GM21447 (cell line): ENCODE results near the gene KLHL14.

Source experiments
- ATAC-seq: cut with Tn5 transposase; IDR thresholded peaks from one replicate; pipeline ENCODE4 v1.9.1; 2021; ENCODE audit not compliant: unreplicated experiment

KLHL14 gene

DNA sequence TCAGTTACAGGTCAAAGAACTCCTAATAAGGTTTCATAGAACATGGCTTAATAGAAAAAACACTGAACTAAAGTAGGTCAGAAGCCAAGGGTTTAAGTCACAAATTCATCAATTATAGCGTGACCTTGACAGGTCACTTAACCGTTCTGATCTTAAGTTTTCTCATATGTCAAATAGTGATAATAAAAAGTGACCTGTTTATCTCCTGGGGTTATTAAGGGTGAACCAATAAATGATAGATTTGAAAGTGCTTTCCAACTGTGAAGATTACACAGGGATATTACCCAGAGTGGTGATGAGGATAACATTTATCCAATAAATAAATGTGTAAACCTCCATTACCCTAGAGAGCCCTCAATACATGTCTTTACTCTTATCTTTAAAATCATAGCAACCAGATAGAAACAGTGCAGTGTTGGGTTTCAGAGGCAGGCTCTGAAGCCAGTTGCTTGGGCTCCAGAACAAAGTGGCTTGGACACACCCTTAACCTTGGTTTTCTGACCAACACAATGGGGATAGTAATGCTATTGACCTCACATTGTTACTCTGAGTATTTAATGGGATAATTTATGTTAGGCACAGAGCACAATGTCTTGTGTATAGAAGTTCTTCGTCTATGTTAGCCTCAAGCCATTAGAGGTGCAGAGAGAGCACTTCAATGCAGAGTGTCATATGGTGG is 48.6 kb downstream of the KLHL14 start:
- no peak for ATAC-seq

DNA sequence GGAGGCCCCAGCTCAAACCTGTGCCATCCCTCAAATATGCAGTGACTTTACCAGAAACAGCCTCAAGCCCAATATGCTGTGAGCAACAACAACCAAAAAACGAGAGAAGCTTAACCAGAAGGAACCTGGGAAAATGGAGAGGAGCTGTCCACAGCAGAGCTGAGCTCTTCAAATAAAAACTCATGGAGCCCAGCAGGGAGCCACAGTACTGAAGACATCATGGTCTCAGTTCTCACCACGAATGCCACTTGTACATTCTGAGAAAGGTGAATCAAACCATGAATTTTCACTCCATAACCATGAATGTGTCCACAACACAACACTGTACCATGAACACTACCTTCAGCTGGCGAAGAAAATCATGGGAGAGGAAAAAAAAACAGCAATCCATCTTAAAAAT is 50.5 kb downstream of the KLHL14 start:
- no peak for ATAC-seq

- no peak for ATAC-seq
Observed at GRCh38 chr18:32717126-32717525, 55.7 kb downstream of the KLHL14 start.

DNA sequence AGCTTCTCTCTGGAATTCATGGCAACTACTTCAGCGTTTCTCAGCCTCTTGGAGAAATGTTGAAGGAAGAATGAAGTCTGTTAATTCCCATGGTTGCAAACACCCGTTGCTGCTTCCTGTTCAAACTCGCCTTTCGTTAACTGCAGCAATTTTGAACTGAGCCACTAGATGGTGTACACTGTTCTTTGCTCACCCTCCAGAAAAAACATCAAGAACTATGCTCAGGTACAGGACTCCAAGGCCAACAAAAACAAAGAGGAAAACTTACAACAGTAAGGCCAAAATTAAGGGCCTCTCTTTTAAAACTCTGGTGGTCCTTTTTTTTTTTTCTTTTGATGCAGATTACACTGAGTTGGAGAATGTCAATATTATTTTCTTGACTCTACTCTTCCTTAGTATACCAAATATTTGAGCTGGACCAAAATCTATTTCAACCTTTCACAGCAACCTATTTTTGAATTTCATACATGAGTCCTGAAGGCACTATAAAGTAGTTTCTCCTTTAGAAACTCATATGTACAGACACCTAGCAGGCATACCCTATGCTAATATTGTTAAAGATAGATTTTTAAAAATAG is 58.2 kb downstream of the KLHL14 start:
- ATAC-seq = peak; percentile 99

GRCh38 chr18:32712860-32713259 is 60.0 kb downstream of the KLHL14 start:
- no peak for ATAC-seq

DNA sequence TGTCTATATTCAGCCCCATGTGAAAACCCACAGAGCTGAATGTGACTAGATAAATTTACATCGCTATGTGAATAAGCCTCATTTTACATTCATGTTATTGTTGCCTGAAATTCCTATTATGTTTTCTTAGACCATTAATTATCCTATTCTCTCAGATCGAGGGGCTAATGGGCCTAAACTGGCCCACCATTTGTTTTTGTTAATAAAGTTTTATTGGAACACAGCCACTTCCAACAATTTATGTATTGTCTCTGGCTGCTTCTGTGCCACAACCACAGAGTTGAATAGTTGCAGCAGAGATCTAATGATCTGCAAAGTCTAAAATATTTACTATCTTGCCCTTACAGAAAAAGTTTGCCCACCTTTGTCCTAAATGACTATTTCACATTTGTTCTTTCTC is 61.0 kb downstream of the KLHL14 start:
- ATAC-seq = no peak

GRCh38 chr18:32707586-32707985 is 65.2 kb downstream of the KLHL14 start:
- ATAC-seq = no peak

DNA sequence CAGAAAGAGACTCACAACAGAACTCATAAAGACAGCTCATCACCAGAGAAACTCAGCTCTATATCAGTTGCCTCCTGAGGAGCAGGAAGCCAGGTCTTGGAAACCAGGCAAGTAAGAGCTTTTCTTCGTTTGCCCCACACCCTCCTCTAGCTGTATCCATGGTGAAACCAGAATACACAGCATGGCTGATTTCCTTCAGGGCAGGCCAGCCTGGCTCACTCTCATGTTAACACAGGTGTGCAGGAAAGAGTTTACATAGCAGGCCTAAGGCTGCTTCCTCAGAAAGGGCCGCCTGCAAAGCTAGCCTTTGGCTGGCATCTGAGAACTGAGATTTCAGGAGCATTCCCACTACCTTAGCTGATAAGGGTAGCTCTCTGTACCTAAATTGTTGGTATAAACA is 65.7 kb downstream of the KLHL14 start:
- ATAC-seq = no peak

DNA sequence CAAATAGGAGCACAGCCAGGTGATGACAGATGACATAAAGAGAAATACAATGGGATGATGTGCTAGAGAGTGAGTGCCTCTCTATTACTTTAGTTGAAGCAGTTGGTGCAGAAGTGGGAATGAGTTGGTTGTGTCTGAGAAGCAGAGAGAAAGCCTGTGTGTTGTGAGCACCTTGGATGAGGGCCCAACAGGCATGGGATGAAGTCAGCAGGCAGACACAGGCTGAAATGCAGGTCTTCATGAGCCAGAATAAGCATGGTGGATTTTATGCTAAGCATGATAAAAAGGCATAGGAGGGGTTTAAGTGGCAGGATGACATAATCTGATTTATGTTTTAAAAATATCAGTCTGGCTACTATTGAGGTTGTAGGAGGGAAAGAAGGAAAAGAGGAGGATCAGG is 71.5 kb downstream of the KLHL14 start:
- ATAC-seq = no peak

DNA sequence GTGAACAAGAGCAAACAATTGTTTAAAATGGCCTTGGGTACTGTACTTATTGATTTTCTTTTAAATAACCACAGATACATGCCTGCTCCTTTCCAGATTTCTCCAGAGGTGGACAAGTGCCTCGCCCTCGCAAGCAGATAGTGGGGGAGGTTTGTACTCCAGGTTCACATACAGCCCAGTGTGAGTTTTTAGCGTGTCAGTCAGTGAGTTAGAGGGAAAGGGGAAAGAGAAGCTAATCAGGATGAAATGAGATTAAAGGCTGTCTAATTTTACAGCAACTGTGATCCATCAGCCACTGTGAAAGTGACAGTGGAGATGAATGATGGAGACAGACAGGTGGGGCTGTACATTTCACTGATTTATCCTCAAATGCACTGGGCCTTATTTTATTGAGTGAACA is 74.7 kb downstream of the KLHL14 start:
- ATAC-seq = no peak

GRCh38 chr18:32696376-32696775 is 76.4 kb downstream of the KLHL14 start:
- ATAC-seq = no peak

GRCh38 chr18:32695534-32695933 is 77.3 kb downstream of the KLHL14 start:
- no peak for ATAC-seq

- no peak for ATAC-seq
Observed at GRCh38 chr18:32688821-32689220, 84.0 kb downstream of the KLHL14 start.

GRCh38 chr18:32684940-32685339 is 87.9 kb downstream of the KLHL14 start:
- ATAC-seq = no peak

DNA sequence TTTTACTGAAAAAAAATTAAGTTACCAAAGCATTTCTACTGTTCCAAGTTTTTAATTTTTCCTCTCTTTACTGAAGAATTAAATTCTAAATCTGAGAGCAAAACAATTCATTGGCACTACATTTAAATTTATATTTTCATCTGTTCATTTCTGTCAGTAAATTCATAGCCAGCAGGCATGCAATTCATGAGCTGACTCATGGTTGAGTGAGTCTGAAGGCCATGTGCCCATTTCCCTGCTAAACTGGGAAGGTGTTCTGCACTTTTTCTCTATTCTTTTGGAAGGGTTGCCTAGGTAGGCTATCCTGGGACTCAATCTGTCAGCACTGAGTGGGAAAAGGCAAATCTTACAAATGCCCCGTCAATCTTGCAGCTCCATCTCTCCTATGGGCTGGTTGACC is 88.7 kb downstream of the KLHL14 start:
- ATAC-seq = no peak

GRCh38 chr18:32683044-32683443 is 89.8 kb downstream of the KLHL14 start:
- no peak for ATAC-seq

- no peak for ATAC-seq
Observed at GRCh38 chr18:32677578-32677977, 95.2 kb downstream of the KLHL14 start.

DNA sequence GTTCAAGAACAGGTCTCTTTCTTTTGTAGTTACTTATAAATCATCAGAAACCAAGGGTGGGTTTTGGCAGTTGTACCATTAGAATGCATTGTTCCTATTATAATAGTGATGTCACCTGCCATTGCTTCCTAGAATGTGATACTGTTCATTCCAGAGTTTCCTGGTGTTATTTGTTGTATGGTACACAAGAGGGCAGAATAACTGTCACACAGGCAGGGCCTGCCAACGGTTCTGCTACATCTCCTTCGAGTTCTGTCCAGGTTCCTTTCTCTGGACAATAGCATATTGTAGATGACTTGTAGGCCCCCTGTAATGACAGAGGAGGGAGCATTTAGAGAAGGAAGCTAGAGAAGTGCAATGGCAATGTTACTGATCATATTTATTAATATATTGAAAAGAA is 98.3 kb downstream of the KLHL14 start:
- ATAC-seq = no peak

DNA sequence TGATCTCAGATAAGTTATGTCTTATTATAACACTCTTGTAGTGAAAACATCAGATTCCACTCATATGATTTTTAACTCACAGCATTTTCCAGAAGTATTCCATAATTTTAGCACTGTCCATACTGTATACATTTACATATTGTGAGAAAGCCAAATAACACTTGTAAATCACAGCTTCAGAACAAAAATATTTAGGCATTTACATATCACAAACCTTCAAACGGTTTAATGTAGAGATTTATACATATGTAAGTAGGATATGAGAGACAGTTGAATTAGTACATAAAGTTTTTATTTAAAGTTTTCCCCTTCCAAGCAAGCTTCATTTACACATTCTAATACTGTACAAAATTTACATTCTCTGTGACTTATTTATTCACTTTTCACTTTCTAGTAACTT is 100.4 kb downstream of the KLHL14 start:
- no peak for ATAC-seq

GRCh38 chr18:32670727-32671126 is 102.1 kb downstream of the KLHL14 start:
- no peak for ATAC-seq

GRCh38 chr18:32669549-32670165 is 103.2 kb downstream of the KLHL14 start:
- ATAC-seq = no peak

- ATAC-seq = no peak
Observed at GRCh38 chr18:32668956-32669355, 103.9 kb downstream of the KLHL14 start.
